ENCODE measurements around the gene MALRD1.

Gene MALRD1

DNA sequence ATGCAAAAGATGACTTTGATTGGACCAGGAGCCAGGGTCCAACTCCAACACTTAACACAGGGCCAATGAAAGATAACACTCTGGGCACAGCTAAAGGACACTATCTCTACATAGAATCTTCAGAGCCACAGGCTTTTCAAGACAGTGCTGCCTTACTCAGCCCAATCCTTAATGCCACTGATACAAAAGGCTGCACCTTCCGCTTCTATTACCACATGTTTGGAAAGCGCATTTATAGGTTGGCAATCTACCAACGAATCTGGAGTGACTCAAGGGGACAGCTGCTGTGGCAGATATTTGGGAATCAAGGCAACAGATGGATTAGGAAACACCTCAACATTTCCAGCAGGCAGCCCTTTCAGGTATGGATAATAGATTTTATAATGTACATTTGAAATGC lies 160.7 kb downstream of the MALRD1 start:
- FAIRE-seq = no peak
- DNase-seq (ENCODE audit: insufficient read length, low spot score) = no peak

DNA sequence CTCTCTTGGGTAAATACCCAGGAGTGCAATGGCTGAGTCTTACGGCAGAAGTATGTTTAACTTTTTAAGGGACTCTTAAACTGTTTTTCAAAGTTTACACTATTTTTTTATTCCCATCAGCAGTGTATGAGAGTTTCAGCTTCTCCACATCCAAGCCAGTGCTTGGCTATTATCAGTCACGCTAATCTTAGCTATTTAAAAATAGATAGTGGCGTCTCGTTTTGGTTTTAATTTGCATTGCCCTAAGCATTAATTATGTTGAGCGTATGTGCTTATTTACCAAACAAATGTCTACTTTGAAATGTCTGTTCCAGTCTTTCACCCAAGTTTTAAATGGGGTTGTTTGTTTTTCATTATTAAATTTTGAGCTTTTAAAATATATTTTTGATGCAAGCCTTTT lies 164.0 kb downstream of the MALRD1 start:
- DNase-seq (ENCODE audit: insufficient read length, low spot score) (no peak), FAIRE-seq (no peak)

DNA sequence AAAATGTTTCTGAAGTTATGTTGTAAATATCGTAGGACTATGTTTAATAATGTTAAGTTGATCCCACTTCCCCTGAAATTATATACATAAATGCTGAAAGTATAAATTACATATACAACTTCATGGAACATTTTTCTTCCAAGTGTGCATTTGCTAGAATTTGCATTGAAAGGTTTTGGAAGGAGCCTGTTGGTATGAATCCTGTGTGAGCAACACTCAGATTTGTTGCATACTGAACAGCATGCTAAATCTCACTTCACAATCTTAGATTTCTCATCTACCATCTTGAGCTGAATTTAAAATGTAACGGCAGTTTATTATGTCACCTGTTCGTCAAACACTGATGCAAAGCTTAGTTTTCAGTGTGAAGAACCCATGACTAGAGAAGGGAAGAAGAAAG lies 172.6 kb downstream of the MALRD1 start:
- DNase-seq (ENCODE audit: insufficient read length, low spot score) = no peak
- FAIRE-seq = no peak

DNA sequence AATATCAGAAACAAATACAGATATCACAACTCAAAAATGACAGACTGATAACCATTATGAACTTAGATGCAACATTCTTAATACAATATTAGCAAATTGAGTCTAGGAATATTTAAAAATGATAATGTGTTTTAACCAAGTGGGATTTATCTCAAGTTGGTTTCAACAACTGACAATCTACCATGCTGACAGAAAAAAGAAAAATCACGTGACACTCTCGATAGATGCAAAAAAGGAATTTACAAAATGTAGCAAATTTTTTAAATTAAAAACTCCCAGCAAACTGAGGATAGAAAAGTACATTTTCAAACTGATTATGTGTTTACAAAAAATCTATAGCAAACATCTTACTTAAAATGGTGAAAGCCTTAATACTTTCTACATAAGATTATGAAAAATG lies 177.4 kb downstream of the MALRD1 start:
- DNase-seq (ENCODE audit: insufficient read length, low spot score) (no peak), FAIRE-seq (no peak)

- DNase-seq (ENCODE audit: insufficient read length, low spot score) (no peak), FAIRE-seq (no peak)
Observed at GRCh38 chr10:19231034-19231433, 182.4 kb downstream of the MALRD1 start.

GRCh38 chr10:19245889-19246752 lies 197.5 kb downstream of the MALRD1 start:
- DNase-seq (ENCODE audit: insufficient read length, low spot score) (no peak), FAIRE-seq (no peak)

DNA sequence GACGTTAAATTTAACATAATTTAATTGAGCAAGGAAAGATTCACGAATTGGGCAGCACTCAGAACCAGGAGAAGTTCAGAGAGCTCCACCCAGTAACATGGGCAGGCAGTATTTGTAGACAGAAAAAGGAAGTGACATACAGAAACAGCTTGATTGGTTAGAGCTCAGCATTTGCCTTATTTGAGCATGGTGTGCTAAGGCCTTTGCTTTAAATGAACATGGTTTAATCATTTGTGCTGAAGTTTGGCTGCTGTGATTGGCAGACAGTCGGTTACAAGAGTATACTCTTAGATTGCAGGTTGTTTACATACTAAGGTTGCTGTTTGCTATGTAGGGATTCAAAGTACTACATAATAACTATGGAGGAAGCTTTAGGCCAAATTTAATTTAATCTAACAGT lies 199.2 kb downstream of the MALRD1 start:
- no peak for FAIRE-seq

DNA sequence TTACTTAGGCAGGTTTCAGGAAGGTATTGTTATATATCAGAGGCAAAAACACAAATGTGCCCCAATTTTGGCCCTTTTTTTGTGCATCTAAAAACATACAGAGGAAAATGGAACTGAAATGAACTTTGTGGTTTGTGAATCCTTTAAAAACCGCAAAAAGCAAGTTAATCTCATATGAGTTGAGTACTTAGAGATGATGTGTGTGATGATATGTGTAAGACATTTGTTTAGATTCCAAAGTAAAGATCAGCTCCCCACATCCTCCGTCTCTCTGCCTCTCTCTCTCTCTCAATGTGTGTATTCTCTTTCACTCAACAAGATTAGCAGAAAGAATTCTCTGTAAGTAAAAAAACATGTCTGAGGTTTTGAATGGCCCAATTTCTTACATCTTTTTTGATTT lies 201.9 kb downstream of the MALRD1 start:
- FAIRE-seq = no peak

More for the DNA sequence above, 199.2 kb downstream of the MALRD1 start:
- DNase-seq (ENCODE audit: insufficient read length, low spot score) = no peak

GRCh38 chr10:19252531-19252930 lies 203.9 kb downstream of the MALRD1 start:
- no peak for FAIRE-seq

More for the DNA sequence above, 201.9 kb downstream of the MALRD1 start:
- no peak for DNase-seq (ENCODE audit: insufficient read length, low spot score)

GRCh38 chr10:19256331-19256730 lies 207.7 kb downstream of the MALRD1 start:
- no peak for FAIRE-seq
- DNase-seq (ENCODE audit: insufficient read length, low spot score) = no peak

More at GRCh38 chr10:19252531-19252930, 203.9 kb downstream of the MALRD1 start:
- DNase-seq (ENCODE audit: insufficient read length, low spot score) = no peak

DNA sequence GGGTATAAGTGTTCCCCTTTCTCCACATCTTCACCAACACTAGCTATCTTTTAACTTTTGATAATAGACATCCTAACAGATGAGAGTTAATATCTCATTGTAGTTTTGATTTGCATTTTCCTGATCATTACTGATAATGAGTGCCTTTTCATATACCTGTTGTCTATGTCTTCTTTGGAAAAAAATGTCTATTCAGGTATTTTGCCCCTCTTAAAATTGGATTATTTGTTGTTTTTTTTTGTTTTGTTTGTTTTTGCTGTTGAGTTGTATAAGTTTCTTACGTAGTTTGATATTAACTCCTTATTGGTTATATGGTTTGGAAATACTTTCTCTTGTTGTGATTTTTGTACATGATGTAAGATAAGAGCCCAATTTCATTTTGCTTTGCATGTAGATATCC lies 214.7 kb downstream of the MALRD1 start:
- no peak for FAIRE-seq
- DNase-seq (ENCODE audit: insufficient read length, low spot score) = no peak

GRCh38 chr10:19283285-19283684 lies 234.7 kb downstream of the MALRD1 start:
- FAIRE-seq (no peak), DNase-seq (ENCODE audit: insufficient read length, low spot score) (no peak)

DNA sequence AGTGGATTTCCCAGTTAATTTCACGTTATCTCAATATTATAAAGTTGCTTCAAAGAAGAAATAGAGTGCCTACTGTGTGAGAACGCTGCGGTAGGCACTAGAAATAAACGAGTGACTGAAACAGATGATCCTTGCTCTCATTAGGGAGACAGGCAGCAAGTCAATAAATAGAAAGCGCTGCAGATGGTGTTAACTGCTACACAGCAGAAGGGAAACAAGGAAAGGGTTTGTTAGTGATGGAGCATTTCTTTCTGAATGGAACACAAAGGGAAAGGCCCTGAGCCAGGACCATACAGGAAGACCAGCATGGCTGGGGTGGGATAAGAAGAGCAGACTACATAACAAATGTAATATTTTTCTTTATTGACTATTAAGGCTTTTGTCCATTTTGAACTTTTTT lies 235.2 kb downstream of the MALRD1 start:
- no peak for DNase-seq (ENCODE audit: insufficient read length, low spot score)
- no peak for FAIRE-seq

DNA sequence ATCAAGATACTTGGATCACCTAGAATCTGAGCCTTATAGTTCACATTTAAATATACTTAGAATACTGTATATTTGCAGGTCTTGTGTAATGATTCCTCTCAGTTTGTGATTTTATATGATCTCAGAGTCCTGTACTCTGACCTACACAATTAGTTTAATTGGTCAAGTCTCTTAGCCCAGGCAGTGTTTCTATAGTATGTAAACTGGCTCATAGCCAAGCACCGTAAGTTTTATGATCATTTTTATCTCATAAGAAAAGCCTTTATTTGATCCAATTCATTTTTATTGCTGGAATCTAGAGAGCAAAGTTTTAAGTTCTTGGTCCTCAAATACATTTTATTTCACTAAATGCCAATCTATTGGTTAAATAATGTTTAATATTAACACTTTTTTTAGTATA lies 242.2 kb downstream of the MALRD1 start:
- DNase-seq (ENCODE audit: insufficient read length, low spot score) (no peak), FAIRE-seq (no peak)

DNA sequence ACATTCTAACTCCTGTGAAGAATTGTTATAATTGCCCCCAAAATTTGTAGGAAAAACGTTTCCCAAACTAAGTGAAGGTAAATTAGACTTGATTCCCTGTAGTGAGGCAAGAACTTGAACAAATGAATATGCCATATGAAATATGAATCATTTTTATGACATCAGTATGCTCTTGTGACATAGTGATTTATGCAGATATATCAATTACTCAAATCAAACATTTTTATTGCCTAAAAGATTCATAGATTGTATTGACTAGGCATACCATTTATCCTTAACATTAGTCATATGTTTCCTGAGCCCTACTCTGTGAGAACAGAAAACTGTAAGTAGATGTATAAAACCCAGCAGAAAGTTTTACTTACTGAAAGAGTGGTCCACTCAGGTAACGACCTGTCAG lies 245.6 kb downstream of the MALRD1 start:
- FAIRE-seq (no peak), DNase-seq (ENCODE audit: insufficient read length, low spot score) (no peak)

- no peak for DNase-seq (ENCODE audit: insufficient read length, low spot score)
- no peak for FAIRE-seq
Observed at GRCh38 chr10:19299645-19300044, 251.0 kb downstream of the MALRD1 start.

DNA sequence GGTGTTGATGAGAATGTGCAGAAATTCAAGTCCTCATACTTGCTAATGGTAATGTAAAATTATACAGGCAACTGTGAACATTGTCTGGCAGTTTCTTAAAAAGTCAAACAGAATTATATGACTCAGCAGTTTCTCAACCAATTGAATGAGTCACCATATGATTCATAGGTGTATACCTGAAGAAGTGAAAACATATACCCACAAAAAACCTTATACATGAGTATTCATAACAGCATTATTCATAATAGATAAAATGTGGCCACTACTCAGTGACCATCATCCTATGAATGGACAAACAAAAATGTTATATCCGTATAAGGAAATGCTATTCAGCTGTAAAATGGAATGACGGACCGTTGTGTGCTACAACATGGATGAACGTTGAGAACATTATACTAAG lies 253.5 kb downstream of the MALRD1 start:
- DNase-seq (ENCODE audit: insufficient read length, low spot score) (no peak), FAIRE-seq (no peak)

DNA sequence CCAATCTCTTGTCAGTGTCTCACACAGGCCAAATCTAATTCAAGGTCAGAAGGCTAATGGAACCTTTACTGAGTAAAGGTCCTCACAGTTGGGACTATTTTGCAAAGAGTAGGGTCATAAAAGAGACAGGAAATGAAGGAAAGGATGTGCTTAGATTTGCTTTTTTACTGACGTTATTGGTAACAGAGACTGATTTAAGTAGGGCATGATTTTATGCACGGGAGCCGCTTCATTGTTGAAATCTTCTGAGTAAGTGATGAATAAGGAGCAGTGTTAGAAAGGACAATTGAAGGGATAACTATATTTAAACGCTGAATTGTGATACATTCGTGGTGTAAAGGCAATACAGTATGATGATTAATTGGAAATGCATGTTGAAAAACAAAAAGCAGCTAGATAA lies 261.5 kb downstream of the MALRD1 start:
- DNase-seq (ENCODE audit: insufficient read length, low spot score) (no peak), FAIRE-seq (no peak)

GRCh38 chr10:19316204-19316870 lies 267.7 kb downstream of the MALRD1 start:
- no peak for DNase-seq (ENCODE audit: insufficient read length, low spot score)

GRCh38 chr10:19317952-19318351 lies 269.4 kb downstream of the MALRD1 start:
- FAIRE-seq (no peak), DNase-seq (ENCODE audit: insufficient read length, low spot score) (no peak)

More at GRCh38 chr10:19316204-19316870, 267.7 kb downstream of the MALRD1 start:
- no peak for FAIRE-seq

- FAIRE-seq (no peak), DNase-seq (ENCODE audit: insufficient read length, low spot score) (no peak)
Observed at GRCh38 chr10:19325581-19325980, 277.0 kb downstream of the MALRD1 start.

GRCh38 chr10:19328582-19328981 lies 280.0 kb downstream of the MALRD1 start:
- no peak for FAIRE-seq
- DNase-seq (ENCODE audit: insufficient read length, low spot score) = no peak

Data from GM19239 (cell line).